SK-N-SH (cell line): ENCODE results near the gene DCANP1. TPM values are rescaled to one million over a fixed set of nuclear protein-coding genes. Genes with fewer than 3 reads are reported as not detected.

Source experiments
- CTCF ChIA-PET: fragments of 300-600, 350-600 bp; formaldehyde crosslinking; extraction: SDS; loops from one replicate; lab custom pipeline; 2021; lab: Yijun Ruan, JAX
- POLR2A ChIA-PET: fragments of 350-600 bp; sonication (Branson Sonifier 250); formaldehyde crosslinking; extraction: SDS; loops from one replicate; lab custom pipeline; 2020; ENCODE audit warnings: antibody characterized with exemption, inconsistent platforms; lab: Yijun Ruan, JAX
- DNase-seq: peaks from one replicate; pipeline ENCODE4 v3.0.0; 2012
- H2AFZ ChIP-seq: fragments of 200-600 bp; sonication (generic); 2 replicates; pipeline ENCODE4 v1.8.1; 2016; ENCODE audit warnings: antibody characterized with exemption, mild to moderate bottlenecking, low read depth
- H3F3A ChIP-seq: fragments of 200-600 bp; sonication (generic); replicated peaks from 2 replicates; pipeline ENCODE3; 2016; ENCODE audit warnings: antibody characterized with exemption, mild to moderate bottlenecking; ENCODE audit not compliant: insufficient read depth
- H3K27ac ChIP-seq, 2 experiments: fragments of 200-500 bp in 1 of 2; fragments of 200-600 bp in 1 of 2; sonication (Bioruptor generic) in 1 of 2; sonication (generic), shearing (Covaris generic) in 1 of 2; 2 replicates each; pipeline versions ENCODE4 v1.5.1 to v1.6.1; 2014 to 2016; ENCODE audit warnings: low read depth in 2 of 2, inconsistent platforms in 1 of 2, low read length in 1 of 2, mild to moderate bottlenecking in 1 of 2, mixed read lengths in 1 of 2
- H3K27me3 ChIP-seq: fragments of 200-600 bp; sonication (generic), shearing (Covaris generic); 2 replicates; pipeline ENCODE4 v1.6.1; 2016; ENCODE audit warnings: mixed run types; ENCODE audit not compliant: insufficient read depth
- H3K36me3 ChIP-seq, 2 experiments: fragments of 200-500 bp in 1 of 2; fragments of 200-600 bp in 1 of 2; sonication (Bioruptor generic) in 1 of 2; sonication (generic) in 1 of 2; replicated peaks in 1 of 2; 2 replicates each; pipeline versions ENCODE3 to v1.5.1; 2014 to 2016; ENCODE audit warnings: low read length in 1 of 2, mild to moderate bottlenecking in 1 of 2; ENCODE audit not compliant: insufficient read depth in 2 of 2, control insufficient read depth in 1 of 2
- H3K4me1 ChIP-seq, 2 experiments: fragments of 200-500 bp in 1 of 2; fragments of 200-600 bp in 1 of 2; sonication (Bioruptor generic) in 1 of 2; sonication (generic), shearing (Covaris generic) in 1 of 2; 2 replicates each; pipeline versions ENCODE4 v1.5.1 to v1.6.1; 2014 to 2016; ENCODE audit warnings: low read depth in 1 of 2, low read length in 1 of 2, mixed run types in 1 of 2; ENCODE audit not compliant: insufficient read depth in 2 of 2, control insufficient read depth in 1 of 2
- H3K4me2 ChIP-seq: fragments of 200-600 bp; sonication (generic), shearing (Covaris generic); 2 replicates; pipeline ENCODE4 v1.6.1; 2017; ENCODE audit warnings: mixed run types
- H3K4me3 ChIP-seq, 2 experiments: fragments of 200-500 bp in 1 of 2; fragments of 200-600 bp in 1 of 2; sonication (Bioruptor generic) in 1 of 2; sonication (generic), shearing (Covaris generic) in 1 of 2; 2 replicates each; pipeline versions ENCODE4 v1.5.1 to v1.8.1; 2014 to 2016; ENCODE audit warnings: low read depth in 2 of 2, inconsistent platforms in 1 of 2, low read length in 1 of 2, mild to moderate bottlenecking in 1 of 2, mixed read lengths in 1 of 2, moderate library complexity in 1 of 2
- H3K79me2 ChIP-seq: fragments of 200-600 bp; sonication (generic); 2 replicates; pipeline ENCODE4 v1.8.1; 2017; ENCODE audit warnings: mild to moderate bottlenecking; ENCODE audit not compliant: insufficient read depth
- H3K9ac ChIP-seq: fragments of 200-600 bp; sonication (generic); 2 replicates; pipeline ENCODE4 v1.6.1; 2017; ENCODE audit warnings: mixed run types
- H3K9me2 ChIP-seq: fragments of 200-600 bp; sonication (generic); 2 replicates; pipeline ENCODE4 v1.6.1; 2017; ENCODE audit warnings: mixed run types
- H3K9me3 ChIP-seq: fragments of 200-600 bp; sonication (generic); 2 replicates; pipeline ENCODE4 v1.6.1; 2017; ENCODE audit warnings: mixed run types, mild to moderate bottlenecking, moderate library complexity
- H4K20me1 ChIP-seq: fragments of 200-600 bp; sonication (generic); 2 replicates; pipeline ENCODE4 v1.6.1; 2017; ENCODE audit warnings: mild to moderate bottlenecking, mixed run types; ENCODE audit not compliant: insufficient read depth
- CHD2 ChIP-seq: fragments of 150-350 bp; IDR thresholded peaks from 2 replicates; pipeline ENCODE4 v1.6.1; 2018; ENCODE audit warnings: low read length; ENCODE audit not compliant: partially characterized antibody
- CTCF ChIP-seq: fragments of 200-600 bp; sonication (generic); IDR thresholded peaks from 2 replicates; pipeline ENCODE4 v1.6.1; 2017; ENCODE audit warnings: antibody characterized with exemption, mild to moderate bottlenecking, moderate library complexity
- EZH2phosphoT487 ChIP-seq: fragments of 200-600 bp; sonication (generic); IDR thresholded peaks from 2 replicates; pipeline ENCODE4 v1.6.1; 2017; ENCODE audit warnings: low read depth, mixed run types, mild to moderate bottlenecking, antibody characterized with exemption, moderate library complexity, borderline replicate concordance
- FOXJ3 ChIP-seq: sonication (generic); formaldehyde crosslinking; IDR thresholded peaks from 2 replicates; pipeline ENCODE4 v1.5.1; 2020; ENCODE audit warnings: mild to moderate bottlenecking, missing genetic modification reagents
- JUND ChIP-seq: IDR thresholded peaks from 2 replicates; pipeline ENCODE4 v1.4.0; 2012
- MAX ChIP-seq: IDR thresholded peaks from 2 replicates; pipeline ENCODE4 v1.4.0; 2012; ENCODE audit warnings: low read depth
- MXI1 ChIP-seq: IDR thresholded peaks from 2 replicates; pipeline ENCODE4 v1.6.1; 2012; ENCODE audit warnings: mild to moderate bottlenecking, low read depth, low read length, improper control_type of control experiment
- NRF1 ChIP-seq: IDR thresholded peaks from 2 replicates; pipeline ENCODE4 v1.6.1; 2012; ENCODE audit warnings: low read depth, mild to moderate bottlenecking, low read length
- RAD21 ChIP-seq: IDR thresholded peaks from 2 replicates; pipeline ENCODE4 v1.6.1; 2012; ENCODE audit warnings: mild to moderate bottlenecking, low read length
- RXRA ChIP-seq: IDR thresholded peaks from 2 replicates; pipeline ENCODE4 v1.4.0; 2012; ENCODE audit warnings: low read depth, mild to moderate bottlenecking, borderline replicate concordance
- SMC3 ChIP-seq: IDR thresholded peaks from 2 replicates; pipeline ENCODE4 v1.6.1; 2012; ENCODE audit warnings: low read depth, low read length, improper control_type of control experiment
- TCF12 ChIP-seq: IDR thresholded peaks from 2 replicates; pipeline ENCODE4 v1.4.0; 2012
- TEAD4 ChIP-seq: IDR thresholded peaks from 2 replicates; pipeline ENCODE4 v1.4.0; 2012; ENCODE audit warnings: mild to moderate bottlenecking, borderline replicate concordance; ENCODE audit not compliant: insufficient read depth
- YY1 ChIP-seq: IDR thresholded peaks from 2 replicates; pipeline ENCODE4 v1.4.0; 2012; ENCODE audit warnings: low read depth, mild to moderate bottlenecking
- ZBTB33 ChIP-seq: IDR thresholded peaks from 2 replicates; pipeline ENCODE4 v1.4.0; 2012; ENCODE audit warnings: low read depth, borderline replicate concordance
- WGBS: methylation state at CpG from one replicate; pipeline ENCODE4 v1.1.6; 2017; ENCODE audit warnings: low lambda C conversion rate; 5-methylcytosine and 5-hydroxymethylcytosine counted together
- polyA plus RNA-seq, 3 experiments: library from polyadenylated mRNA; depleted of rRNA; stranded (reverse); fragments of >200 nt; gene quantifications; 2 replicates each; pipeline ENCODE4 v1.2.3, GENCODE V29; 2012

The DCANP1 gene
- polyA plus RNA-seq, 1 of the 3 experiments (the other 2 are of a cell fraction) = not detected

- TF ChIP-seq MAX (no peak), JUND (no peak), TCF12 (no peak), RXRA (no peak), SMC3 (no peak), ZBTB33 (no peak), RAD21 (no peak)
Measured at GRCh38 chr5:135439231-135440205, 7.6 kb downstream of the DCANP1 start (continued).

GRCh38 chr5:135438636-135439221 is 8.4 kb downstream of the DCANP1 start:
- peaks cover 0 to 48% of the 10 kb centered on the region in 2 experiments; a peak in 1 of 4 replicates for H3K4me1 ChIP-seq
- H3K79me2 ChIP-seq = no peaks in the 10 kb centered on the region
- H3F3A ChIP-seq = no peaks in the 10 kb centered on the region
- no peak for DNase-seq
- H3K36me3 ChIP-seq = no peaks in the 10 kb centered on the region
- H3K4me2 ChIP-seq = no peak overlapping the region
- H4K20me1 ChIP-seq = no peaks in the 10 kb centered on the region
- CTCF ChIA-PET = interaction anchor here (1.0 to 9.6 kb wide), 5 partner anchors 13 to 113 kb away, joined by 4 to 60 read pairs (median 11); no protein-coding TSS in a partner anchor
- H3K9me3 ChIP-seq = no peaks in the 10 kb centered on the region
- no peaks in the 10 kb centered on the region for H3K9me2 ChIP-seq
- TF ChIP-seq MAX (no peak), NRF1 (no peak), YY1 (no peak), CTCF (no peak), TEAD4 (no peak), MXI1 (no peak), JUND (no peak), CHD2 (no peak), FOXJ3 (CRISPR knock-in tag) (no peak), EZH2phosphoT487 (no peak)
- POLR2A ChIA-PET = no interaction called here
- WGBS = 89% methylated on average over 7 of the region's 10 CpGs
- no peak overlapping the region for H3K4me3 ChIP-seq
- no peaks in the 10 kb centered on the region for H3K27me3 ChIP-seq
- H3K27ac ChIP-seq = no peak overlapping the region; a peak in 1 of 4 replicates
- no peak overlapping the region for H2AFZ ChIP-seq
- no peak overlapping the region for H3K9ac ChIP-seq
